ENCODE results near the gene ARF1.
A peak's percentile ranks its signal among the peaks of the same experiment; 100 is the strongest.

The ARF1 gene

DNA sequence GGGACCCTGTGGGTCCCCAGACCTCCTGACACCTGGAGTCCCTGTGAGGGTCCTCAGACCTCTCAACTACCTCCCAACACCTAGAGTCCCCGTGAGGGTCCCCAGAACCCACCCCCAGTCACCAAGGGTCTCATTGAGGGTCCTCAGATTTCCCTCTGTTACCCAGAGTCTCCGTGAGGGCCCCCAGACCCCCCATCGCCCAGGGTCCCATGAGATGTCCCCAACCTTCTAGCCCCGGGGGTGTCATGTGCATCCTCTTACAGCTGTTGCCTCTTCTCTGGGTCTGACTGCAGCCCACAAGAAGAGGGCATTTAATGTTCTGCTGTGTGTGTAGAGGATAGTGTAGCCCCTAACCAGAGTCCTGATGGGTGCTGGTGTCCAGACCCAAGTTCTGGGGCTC is 65.3 kb downstream of the ARF1 start:
- no peak overlapping the region for H3K4me3 ChIP-seq (ENCODE audit: low read length)
- TF ChIP-seq, protein P1, sequence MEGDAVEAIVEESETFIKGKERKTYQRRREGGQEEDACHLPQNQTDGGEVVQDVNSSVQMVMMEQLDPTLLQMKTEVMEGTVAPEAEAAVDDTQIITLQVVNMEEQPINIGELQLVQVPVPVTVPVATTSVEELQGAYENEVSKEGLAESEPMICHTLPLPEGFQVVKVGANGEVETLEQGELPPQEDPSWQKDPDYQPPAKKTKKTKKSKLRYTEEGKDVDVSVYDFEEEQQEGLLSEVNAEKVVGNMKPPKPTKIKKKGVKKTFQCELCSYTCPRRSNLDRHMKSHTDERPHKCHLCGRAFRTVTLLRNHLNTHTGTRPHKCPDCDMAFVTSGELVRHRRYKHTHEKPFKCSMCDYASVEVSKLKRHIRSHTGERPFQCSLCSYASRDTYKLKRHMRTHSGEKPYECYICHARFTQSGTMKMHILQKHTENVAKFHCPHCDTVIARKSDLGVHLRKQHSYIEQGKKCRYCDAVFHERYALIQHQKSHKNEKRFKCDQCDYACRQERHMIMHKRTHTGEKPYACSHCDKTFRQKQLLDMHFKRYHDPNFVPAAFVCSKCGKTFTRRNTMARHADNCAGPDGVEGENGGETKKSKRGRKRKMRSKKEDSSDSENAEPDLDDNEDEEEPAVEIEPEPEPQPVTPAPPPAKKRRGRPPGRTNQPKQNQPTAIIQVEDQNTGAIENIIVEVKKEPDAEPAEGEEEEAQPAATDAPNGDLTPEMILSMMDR (conservative IDR thresholded peaks at IDR 0.05; ENCODE audit: low read length), result no peak
- DNase-seq (ENCODE audit: low read depth), result no peak

DNA sequence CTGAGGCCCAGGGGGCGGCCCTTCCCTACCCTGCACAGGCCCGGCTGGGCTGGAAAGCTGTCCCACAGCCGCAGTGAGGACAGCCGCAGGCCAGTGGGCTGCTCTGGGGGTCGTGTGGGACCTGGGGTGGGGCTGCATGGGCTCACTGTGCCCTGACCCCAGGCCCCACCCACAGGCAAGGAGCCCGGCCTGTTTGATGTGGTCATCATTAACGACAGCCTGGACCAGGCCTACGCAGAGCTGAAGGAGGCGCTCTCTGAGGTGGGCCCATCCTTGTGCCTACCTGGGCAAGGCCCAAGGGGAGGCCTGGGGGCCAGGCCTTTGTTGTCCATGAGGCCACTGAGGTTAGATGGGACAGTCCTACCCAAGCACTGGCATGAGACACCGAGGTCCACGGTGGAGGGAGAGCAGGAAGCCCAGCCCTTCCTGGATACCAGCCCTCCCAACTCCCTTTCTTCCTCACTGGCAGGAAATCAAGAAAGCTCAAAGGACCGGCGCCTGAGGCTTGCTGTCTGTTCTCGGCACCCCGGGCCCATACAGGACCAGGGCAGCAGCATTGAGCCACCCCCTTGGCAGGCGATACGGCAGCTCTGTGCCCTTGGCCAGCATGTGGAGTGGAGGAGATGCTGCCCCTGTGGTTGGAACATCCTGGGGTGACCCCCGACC is 65.8 kb downstream of the ARF1 start:
- peak; percentile 20 for DNase-seq (ENCODE audit: low read depth)

More for the DNA sequence above, 65.8 kb downstream of the ARF1 start:
- TF ChIP-seq, protein P1 (conservative IDR thresholded peaks at IDR 0.05; ENCODE audit: low read length), result no peak
- no peak overlapping the region for H3K4me3 ChIP-seq (ENCODE audit: low read length)
